GM12891 (cell line): Measurements from ENCODE around the gene POP5.

ENCODE experiments used
- POU2F2 ChIP-seq: IDR thresholded peaks from 2 replicates; pipeline ENCODE4 v1.6.1; 2011; ENCODE audit warnings: low read depth, mild to moderate bottlenecking, control low read depth, low read length, moderate library complexity
- SPI1 ChIP-seq: IDR thresholded peaks from 2 replicates; pipeline ENCODE4 v1.6.1; 2011; ENCODE audit warnings: low read depth, low read length, control low read depth

GRCh38 chr12:120563495-120563894 lies 17.7 kb downstream of the POP5 start:
- TF ChIP-seq SPI1 (no peak), POU2F2 (no peak)
